Panc1 (cell line): ENCODE results near the gene NEURL1B. TPM values are rescaled to one million over a fixed set of nuclear protein-coding genes. Genes with fewer than 3 reads are reported as not detected.

Source experiments
- ATAC-seq: fragments of 200-7000 bp; cut with Tn5 transposase; 2 replicates; pipeline ENCODE4 v1.9.1; 2020; ENCODE audit warnings: mild to moderate bottlenecking, moderate library complexity
- BruUV-seq: library from RNA; stranded (reverse); fragments of 400-500 nt; replicated peaks from 2 replicates; lab custom pipeline; 2021; lab: Mats Ljungman, UMichigan
- CTCF ChIA-PET: fragments of 300-600 bp; sonication (Branson Sonifier 250); formaldehyde crosslinking; loops from one replicate; lab custom pipeline; 2022; ENCODE audit warnings: antibody characterized with exemption; lab: Charles Lee
- POLR2A ChIA-PET: fragments of 300-600 bp; sonication (Branson Sonifier 250); formaldehyde crosslinking; loops from one replicate; lab custom pipeline; 2022; ENCODE audit warnings: antibody characterized with exemption; lab: Charles Lee
- DNase-seq: peaks from one replicate; pipeline ENCODE4 v3.0.0-alpha.2; 2010; ENCODE audit warnings: low read depth, low spot score
- H3K27ac ChIP-seq: 2 replicates; pipeline ENCODE4 v1.5.1; 2011; ENCODE audit warnings: mild to moderate bottlenecking, low read length, inconsistent platforms
- H3K27me3 ChIP-seq: fragments of 200-500 bp; sonication (Bioruptor generic); 2 replicates; pipeline ENCODE4 v1.6.0; 2014; ENCODE audit warnings: low read length, inconsistent platforms; ENCODE audit not compliant: control insufficient read depth, insufficient read depth
- H3K36me3 ChIP-seq: fragments of 200-500 bp; sonication (Bioruptor generic); 2 replicates; pipeline ENCODE4 v1.5.1; 2014; ENCODE audit warnings: inconsistent platforms, mild to moderate bottlenecking, low read length, moderate library complexity; ENCODE audit not compliant: control insufficient read depth, insufficient read depth
- H3K4me1 ChIP-seq: 2 replicates; pipeline ENCODE4 v1.5.1; 2011; ENCODE audit warnings: inconsistent platforms, mild to moderate bottlenecking, low read length, moderate library complexity; ENCODE audit not compliant: control insufficient read depth, insufficient read depth
- H3K4me3 ChIP-seq, 2 experiments: 2 replicates each; pipeline ENCODE4 v1.5.1; 2011 to 2012; ENCODE audit warnings: low read depth in 2 of 2, low read length in 2 of 2, mild to moderate bottlenecking in 2 of 2, inconsistent platforms in 1 of 2, moderate library complexity in 1 of 2
- H3K9me3 ChIP-seq: fragments of 200-500 bp; sonication (Bioruptor generic); 2 replicates; pipeline ENCODE4 v1.5.1; 2014; ENCODE audit warnings: low read depth, mild to moderate bottlenecking, inconsistent platforms, low read length, moderate library complexity; ENCODE audit not compliant: control insufficient read depth, insufficient read depth
- POLR2AphosphoS5 ChIP-seq: IDR thresholded peaks from 2 replicates; pipeline ENCODE4 v1.6.1; 2012; ENCODE audit warnings: mild to moderate bottlenecking, low read depth, low read length, moderate library complexity
- REST ChIP-seq, 2 experiments: IDR thresholded peaks; 2 replicates each; pipeline ENCODE4 v1.6.1; 2011 to 2012; ENCODE audit warnings: low read depth in 2 of 2, control low read depth in 1 of 2, low read length in 1 of 2, mild to moderate bottlenecking in 1 of 2, moderate library complexity in 1 of 2; ENCODE audit not compliant: insufficient read depth in 1 of 2
- SIN3A ChIP-seq: IDR thresholded peaks from 2 replicates; pipeline ENCODE4 v1.6.1; 2012; ENCODE audit warnings: low read depth, mild to moderate bottlenecking, low read length, moderate library complexity, borderline replicate concordance; ENCODE audit not compliant: insufficient read depth
- TCF7L2 ChIP-seq: IDR thresholded peaks from 2 replicates; pipeline ENCODE4 v1.6.1; 2011; ENCODE audit warnings: mild to moderate bottlenecking, low read depth, low read length, inconsistent platforms
- in situ Hi-C: cut with HindIII; loops from 2 replicates; pipeline ENCODE4 v1.10.0; 2016; ENCODE audit warnings: low sequenced_read_pairs, low pct_unique_long_range_greater_than_20kb
- intact Hi-C: fragments of 100-400 bp; cut with micrococcal nuclease; formaldehyde crosslinking; loops from one replicate; pipeline ENCODE4 v1.10.0; 2022; ENCODE audit not compliant: unreplicated experiment
- total RNA-seq: library from RNA; stranded (reverse); gene quantifications from one replicate; pipeline ENCODE4 v1.2.1, GENCODE V29; 2021; ENCODE audit not compliant: unreplicated experiment
- TF ChIP-seq, protein P1 (sequence below): fragments of 450-650 bp; IDR thresholded peaks from 2 replicates; pipeline ENCODE4 v1.5.1; 2017; ENCODE audit warnings: mild to moderate bottlenecking

The NEURL1B gene
- total RNA-seq, 1 experiment from 2014 or later: 5.3 TPM

DNA sequence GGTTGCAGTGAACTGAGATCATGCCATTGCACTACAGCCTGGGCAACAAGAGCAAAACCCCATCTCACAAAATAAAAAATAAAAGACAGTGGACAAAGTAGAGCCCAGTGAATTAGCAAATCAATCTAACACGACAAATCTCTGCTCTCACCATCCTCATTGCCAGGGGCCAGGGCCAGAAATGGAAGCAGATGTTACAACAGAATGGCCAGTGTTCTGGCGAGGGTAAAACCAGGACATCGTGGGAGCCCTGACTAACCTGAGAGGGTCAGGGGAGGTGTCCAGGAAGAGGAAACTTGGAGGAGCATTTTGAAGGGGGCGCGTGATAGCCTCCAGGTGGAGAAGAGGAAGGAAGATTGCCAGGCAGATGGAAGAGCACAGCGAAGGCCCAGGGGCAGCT is 58.4 kb downstream of the NEURL1B start:
- peaks cover 9% of the 10 kb centered on the region for H3K4me1 ChIP-seq
- no peak for DNase-seq
- TF ChIP-seq TCF7L2 (no peak), REST (IDR thresholded peaks at IDR 0.05; ENCODE audit: insufficient read depth in 1 of 2, low read depth in 2 of 2, low read length in 1 of 2) (no peak), SIN3A (no peak)
- no peaks in the 10 kb centered on the region for H3K36me3 ChIP-seq
- ChIA-PET CTCF (no interaction called here), POLR2A (no interaction called here)
- ATAC-seq: no peak
- in situ Hi-C loops: no loop called here
- H3K9me3 ChIP-seq: no peaks in the 10 kb centered on the region
- no TSS peak for BruUV-seq
- no peak overlapping the region for H3K4me3 ChIP-seq
- H3K27me3 ChIP-seq: no peaks in the 10 kb centered on the region
- no peak overlapping the region for H3K27ac ChIP-seq
- intact Hi-C loops: no loop called here

DNA sequence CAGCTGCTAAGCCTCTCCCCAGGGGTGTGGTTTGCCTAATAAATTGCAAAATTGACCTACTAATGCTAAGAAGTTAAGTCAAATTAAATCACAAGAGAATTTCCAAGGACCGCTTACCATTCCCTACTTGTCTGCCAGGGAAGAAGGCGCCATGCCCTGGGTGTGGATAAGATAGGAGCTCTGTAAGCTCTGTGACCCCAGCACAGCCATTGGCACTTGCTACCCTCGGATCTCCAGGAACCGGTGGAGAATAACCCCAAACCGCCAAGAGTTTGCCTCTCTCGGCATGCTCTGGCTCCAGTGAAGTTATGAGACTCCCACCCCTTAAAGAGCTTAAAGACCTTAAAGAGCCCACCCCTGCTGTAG is 58.9 kb downstream of the NEURL1B start:
- in situ Hi-C loops (no loop called here), intact Hi-C loops (no loop called here)
- Histone ChIP-seq H3K4me3 (no peak overlapping the region), H3K9me3 (no peaks in the 10 kb centered on the region), H3K27me3 (no peaks in the 10 kb centered on the region), H3K4me1 (peaks cover 9% of the 10 kb centered on the region), H3K27ac (no peak overlapping the region), H3K36me3 (no peaks in the 10 kb centered on the region)
- DNase-seq: no peak
- TF ChIP-seq TCF7L2: no peak
- TF ChIP-seq POLR2AphosphoS5: no peak
- TF ChIP-seq SIN3A: no peak
- TF ChIP-seq, protein P1, sequence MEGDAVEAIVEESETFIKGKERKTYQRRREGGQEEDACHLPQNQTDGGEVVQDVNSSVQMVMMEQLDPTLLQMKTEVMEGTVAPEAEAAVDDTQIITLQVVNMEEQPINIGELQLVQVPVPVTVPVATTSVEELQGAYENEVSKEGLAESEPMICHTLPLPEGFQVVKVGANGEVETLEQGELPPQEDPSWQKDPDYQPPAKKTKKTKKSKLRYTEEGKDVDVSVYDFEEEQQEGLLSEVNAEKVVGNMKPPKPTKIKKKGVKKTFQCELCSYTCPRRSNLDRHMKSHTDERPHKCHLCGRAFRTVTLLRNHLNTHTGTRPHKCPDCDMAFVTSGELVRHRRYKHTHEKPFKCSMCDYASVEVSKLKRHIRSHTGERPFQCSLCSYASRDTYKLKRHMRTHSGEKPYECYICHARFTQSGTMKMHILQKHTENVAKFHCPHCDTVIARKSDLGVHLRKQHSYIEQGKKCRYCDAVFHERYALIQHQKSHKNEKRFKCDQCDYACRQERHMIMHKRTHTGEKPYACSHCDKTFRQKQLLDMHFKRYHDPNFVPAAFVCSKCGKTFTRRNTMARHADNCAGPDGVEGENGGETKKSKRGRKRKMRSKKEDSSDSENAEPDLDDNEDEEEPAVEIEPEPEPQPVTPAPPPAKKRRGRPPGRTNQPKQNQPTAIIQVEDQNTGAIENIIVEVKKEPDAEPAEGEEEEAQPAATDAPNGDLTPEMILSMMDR: no peak
- TF ChIP-seq REST (IDR thresholded peaks at IDR 0.05; ENCODE audit: insufficient read depth in 1 of 2, low read depth in 2 of 2, low read length in 1 of 2): no peak
- no peak for ATAC-seq
- ChIA-PET CTCF (no interaction called here), POLR2A (interaction anchor here (0.6 kb wide), 1 partner anchor 1261 kb away, joined by 3 read pairs; no protein-coding TSS in a partner anchor)
- BruUV-seq: no TSS peak
